GM23338 (cell line): ENCODE data around the gene TLR3. TPM values are rescaled to one million over a fixed set of nuclear protein-coding genes. Genes with fewer than 3 reads are reported as not detected.
A peak's percentile ranks its signal among the peaks of the same experiment; 100 is the strongest.

Experiments used
- ATAC-seq: fragments of 200-7000 bp; cut with Tn5 transposase; 3 replicates; pipeline ENCODE4 v1.9.1; 2020
- DNase-seq: peaks from one replicate; pipeline ENCODE4 v3.0.0-alpha.2; 2015; ENCODE audit warnings: low spot score
- H2AFZ ChIP-seq: fragments of 200-600 bp; sonication (generic); 2 replicates; pipeline ENCODE4 v1.8.0; 2016; ENCODE audit warnings: antibody characterized with exemption, mild to moderate bottlenecking, moderate library complexity
- H3F3A ChIP-seq: fragments of 200-600 bp; sonication (generic); replicated peaks from 2 replicates; pipeline ENCODE4 v1.8.0; 2017; ENCODE audit warnings: antibody characterized with exemption, mixed run types, low read depth
- H3K27ac ChIP-seq: fragments of 200-600 bp; sonication (generic); 2 replicates; pipeline ENCODE4 v1.6.1; 2016; ENCODE audit warnings: low read depth
- H3K27me3 ChIP-seq: fragments of 200-600 bp; sonication (generic); 2 replicates; pipeline ENCODE4 v1.8.0; 2016; ENCODE audit warnings: mild to moderate bottlenecking, mixed run types, moderate library complexity; ENCODE audit not compliant: insufficient read depth
- H3K36me3 ChIP-seq: fragments of 200-600 bp; sonication (generic); 2 replicates; pipeline ENCODE4 v1.8.0; 2016; ENCODE audit warnings: mild to moderate bottlenecking; ENCODE audit not compliant: insufficient read depth
- H3K4me1 ChIP-seq: fragments of 200-600 bp; sonication (generic); 2 replicates; pipeline ENCODE4 v1.8.0; 2016; ENCODE audit warnings: mild to moderate bottlenecking, moderate library complexity; ENCODE audit not compliant: insufficient read depth
- H3K4me2 ChIP-seq: fragments of 200-600 bp; sonication (generic); 2 replicates; pipeline ENCODE4 v1.7.1; 2017; ENCODE audit warnings: mixed run types
- H3K4me3 ChIP-seq: fragments of 200-600 bp; sonication (generic); 2 replicates; pipeline ENCODE4 v1.6.1; 2016; ENCODE audit warnings: mixed run types
- H3K79me2 ChIP-seq: fragments of 200-600 bp; sonication (generic); replicated peaks from 2 replicates; pipeline ENCODE4 v1.8.0; 2017; ENCODE audit warnings: mild to moderate bottlenecking; ENCODE audit not compliant: insufficient read depth
- H3K9me2 ChIP-seq: fragments of 200-600 bp; sonication (generic); 2 replicates; pipeline ENCODE4 v1.8.0; 2017; ENCODE audit not compliant: insufficient read depth
- H4K20me1 ChIP-seq: fragments of 200-600 bp; sonication (generic); replicated peaks from 2 replicates; pipeline ENCODE4 v1.8.0; 2017; ENCODE audit warnings: mild to moderate bottlenecking; ENCODE audit not compliant: insufficient read depth
- H3K27ac Mint-ChIP-seq: 2 replicates; pipeline ENCODE4 v1.8.0; 2020; ENCODE audit warnings: inconsistent platforms, mild to moderate bottlenecking, moderate library complexity, mixed read lengths
- H3K27me3 Mint-ChIP-seq: 3 replicates; pipeline ENCODE4 v1.8.0; 2022; ENCODE audit warnings: low read depth, mild to moderate bottlenecking, moderate library complexity, mixed read lengths, inconsistent platforms; ENCODE audit not compliant: insufficient read depth, poor library complexity
- H3K36me3 Mint-ChIP-seq: 3 replicates; pipeline ENCODE4 v1.8.0; 2021; ENCODE audit warnings: low read depth, mild to moderate bottlenecking, inconsistent platforms, moderate library complexity, mixed read lengths
- H3K4me1 Mint-ChIP-seq: 3 replicates; pipeline ENCODE4 v1.8.0; 2020; ENCODE audit warnings: mild to moderate bottlenecking, inconsistent platforms, mixed read lengths
- H3K4me3 Mint-ChIP-seq: 3 replicates; pipeline ENCODE4 v1.8.0; 2021; ENCODE audit warnings: moderate library complexity, mild to moderate bottlenecking, inconsistent platforms, mixed read lengths
- H3K9me3 Mint-ChIP-seq: 3 replicates; pipeline ENCODE4 v1.8.0; 2020; ENCODE audit warnings: moderate library complexity, mild to moderate bottlenecking, inconsistent platforms, mixed read lengths
- EZH2 ChIP-seq: fragments of 200-600 bp; sonication (generic); IDR thresholded peaks from one replicate; pipeline ENCODE4 v1.8.0; 2017; ENCODE audit warnings: antibody characterized with exemption, mild to moderate bottlenecking, low read depth; ENCODE audit not compliant: unreplicated experiment
- REST ChIP-seq: IDR thresholded peaks from one replicate; pipeline ENCODE4 v1.6.1; 2018; ENCODE audit warnings: antibody characterized with exemption; ENCODE audit not compliant: unreplicated experiment
- STAT1 ChIP-seq: IDR thresholded peaks from one replicate; pipeline ENCODE4 v1.6.1; 2016; ENCODE audit warnings: antibody characterized with exemption; ENCODE audit not compliant: unreplicated experiment
- ZNF331 ChIP-seq: fragments of 250-450 bp; sonication (Bioruptor Pico); IDR thresholded peaks from 2 replicates; pipeline ENCODE4 v1.5.0; 2020; ENCODE audit warnings: low read depth, mild to moderate bottlenecking, moderate library complexity
- ZNF462 ChIP-seq: fragments of 250-450 bp; sonication (Bioruptor Pico); IDR thresholded peaks from 2 replicates; pipeline ENCODE4 v1.5.0; 2020; ENCODE audit warnings: mild to moderate bottlenecking, moderate library complexity
- polyA plus RNA-seq: library from polyadenylated mRNA; unstranded; fragments of >200 nt; fragmentation: Nextera tagmentation; extraction: Ambion mirVana; gene quantifications from 2 replicates; pipeline ENCODE4 v1.2.1, GENCODE V29; 2016
- total RNA-seq: library from RNA; depleted of rRNA; stranded (reverse); fragments of >200 nt; shearing (Covaris generic); gene quantifications from 2 replicates; pipeline ENCODE4 v1.2.3, GENCODE V29; 2014
- TF ChIP-seq, protein P1 (sequence below): IDR thresholded peaks from 2 replicates; pipeline ENCODE4 v1.6.1; 2016; ENCODE audit warnings: antibody characterized with exemption

The TLR3 gene
- total and polyA plus RNA-seq, 2 experiments from 2014 or later: 0.32 to 0.38 TPM

DNA sequence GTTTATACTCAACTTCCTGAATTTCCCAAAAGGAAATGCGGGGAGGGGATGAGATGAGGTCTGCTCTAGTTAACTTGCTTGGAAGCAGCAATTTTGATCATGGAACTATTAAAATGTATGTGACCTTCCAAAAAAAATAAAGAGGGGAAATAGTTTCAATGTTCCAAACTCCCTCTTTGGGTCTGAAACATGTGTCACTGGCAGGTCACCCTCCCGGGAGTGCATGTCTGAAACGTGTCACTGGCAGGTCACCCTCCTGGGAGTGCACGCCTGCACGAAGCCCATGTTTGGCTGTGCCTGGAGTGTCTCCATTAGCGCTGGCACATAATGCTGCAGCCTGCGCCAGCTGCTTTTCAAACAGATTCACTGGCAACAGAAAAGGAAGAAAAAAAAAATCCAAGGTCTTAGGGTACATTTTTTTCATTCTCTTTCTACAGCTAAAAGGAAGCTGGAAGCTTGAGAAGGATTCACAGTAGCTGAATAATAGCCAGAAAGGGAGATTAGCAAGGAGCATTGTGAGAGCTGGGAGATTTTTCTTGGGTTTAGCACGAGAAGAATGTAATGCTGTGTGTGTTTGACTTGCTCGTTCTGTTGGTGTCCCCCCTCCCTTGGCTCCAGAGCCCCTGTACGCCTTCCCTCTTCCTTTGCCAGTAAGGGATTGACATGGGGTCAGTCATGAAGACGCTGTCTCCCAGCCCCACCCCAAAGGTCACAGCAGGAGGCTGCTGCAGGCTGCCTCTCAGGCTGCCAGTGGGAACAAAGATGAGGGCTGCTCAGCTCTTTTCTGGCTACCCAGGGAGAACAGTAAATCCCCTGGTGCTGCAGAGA, 39.2 kb upstream of the TLR3 start (continued):
- TF ChIP-seq ZNF462 (CRISPR knock-in tag) (no peak), STAT1 (no peak)
- TF ChIP-seq, protein P1, sequence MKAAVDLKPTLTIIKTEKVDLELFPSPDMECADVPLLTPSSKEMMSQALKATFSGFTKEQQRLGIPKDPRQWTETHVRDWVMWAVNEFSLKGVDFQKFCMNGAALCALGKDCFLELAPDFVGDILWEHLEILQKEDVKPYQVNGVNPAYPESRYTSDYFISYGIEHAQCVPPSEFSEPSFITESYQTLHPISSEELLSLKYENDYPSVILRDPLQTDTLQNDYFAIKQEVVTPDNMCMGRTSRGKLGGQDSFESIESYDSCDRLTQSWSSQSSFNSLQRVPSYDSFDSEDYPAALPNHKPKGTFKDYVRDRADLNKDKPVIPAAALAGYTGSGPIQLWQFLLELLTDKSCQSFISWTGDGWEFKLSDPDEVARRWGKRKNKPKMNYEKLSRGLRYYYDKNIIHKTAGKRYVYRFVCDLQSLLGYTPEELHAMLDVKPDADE: no peak

- H3K9me3 Mint-ChIP-seq: peaks cover 63% of the 10 kb centered on the region
- DNase-seq (no peak), ATAC-seq (no peak)
- Histone ChIP-seq H3K4me2 (peak overlapping the region; percentile 4), H4K20me1 (no peaks in the 10 kb centered on the region), H3F3A (no peaks in the 10 kb centered on the region), H2AFZ (peak overlapping the region; percentile 56), H3K4me3 (no peak overlapping the region), H3K27me3 (no peaks in the 10 kb centered on the region), H3K4me1 (peaks cover 36% of the 10 kb centered on the region), H3K36me3 (no peaks in the 10 kb centered on the region), H3K79me2 (no peaks in the 10 kb centered on the region), H3K9me2 (no peaks in the 10 kb centered on the region; the same call in 1 of the 2 replicates), H3K27ac (peak overlapping the region; percentile 30; the same call in 1 of the 2 replicates)
- H3K4me3 Mint-ChIP-seq: no peak overlapping the region
- H3K4me1 Mint-ChIP-seq: peaks cover 48% of the 10 kb centered on the region
- H3K36me3 Mint-ChIP-seq: peaks cover 54% of the 10 kb centered on the region
- H3K27ac Mint-ChIP-seq: peak overlapping the region; percentile 65; the same call in 1 of the 2 replicates
- peaks cover 11% of the 10 kb centered on the region for H3K27me3 Mint-ChIP-seq
- TF ChIP-seq EZH2 (no peak), STAT1 (no peak), REST (no peak), ZNF331 (no peak)
- TF ChIP-seq, protein P1: no peak
Measured at GRCh38 chr4:186030399-186030775, 38.6 kb upstream of the TLR3 start.
